Neutrophil (primary cell): ENCODE data around the gene EHD3.

ENCODE experiments used
- H3K27ac ChIP-seq: fragments of 200-600 bp; sonication (generic); 2 replicates; pipeline ENCODE4 v1.5.1; 2016; ENCODE audit warnings: mild to moderate bottlenecking, moderate library complexity
- H3K27me3 ChIP-seq: fragments of 200-600 bp; sonication (generic); 2 replicates; pipeline ENCODE4 v1.6.0; 2016; ENCODE audit warnings: mild to moderate bottlenecking
- H3K36me3 ChIP-seq: fragments of 200-600 bp; sonication (generic); 2 replicates; pipeline ENCODE4 v1.5.1; 2017
- H3K4me1 ChIP-seq, 2 experiments: fragments of 200-600 bp in 1 of 2; sonication (generic) in 1 of 2; 1 replicate in 1 of 2; 2 replicates in 1 of 2; pipeline versions ENCODE4 v1.5.1 to v1.6.1; 2013 to 2016; ENCODE audit warnings: low read depth in 1 of 2, low read length in 1 of 2, mild to moderate bottlenecking in 1 of 2, moderate library complexity in 1 of 2; ENCODE audit not compliant: control insufficient read depth in 1 of 2, insufficient read depth in 1 of 2
- H3K4me3 ChIP-seq, 2 experiments: fragments of 200-600 bp in 1 of 2; sonication (generic) in 1 of 2; 1 replicate in 1 of 2; 2 replicates in 1 of 2; pipeline ENCODE4 v1.5.1; 2013 to 2016; ENCODE audit warnings: low read depth in 1 of 2, low read length in 1 of 2, mild to moderate bottlenecking in 1 of 2, moderate library complexity in 1 of 2
- H3K9me3 ChIP-seq: fragments of 200-600 bp; sonication (generic); 2 replicates; pipeline ENCODE4 v1.5.1; 2016
- CTCF ChIP-seq: fragments of 200-600 bp; sonication (generic); IDR thresholded peaks from 2 replicates; pipeline ENCODE4 v1.5.1; 2016; ENCODE audit warnings: antibody characterized with exemption

EHD3 gene

GRCh38 chr2:31212659-31213600 is 21.0 kb upstream of the EHD3 start:
- Histone ChIP-seq H3K27ac (no peak overlapping the region), H3K36me3 (no peaks in the 10 kb centered on the region), H3K4me3 (no peak overlapping the region), H3K4me1 (no peaks in the 10 kb centered on the region), H3K27me3 (no peaks in the 10 kb centered on the region), H3K9me3 (no peaks in the 10 kb centered on the region)
- TF ChIP-seq CTCF, result no peak

- no peak for TF ChIP-seq CTCF
- H3K4me3 ChIP-seq, result no peak overlapping the region
- no peaks in the 10 kb centered on the region for H3K27me3 ChIP-seq
- H3K36me3 ChIP-seq, result no peaks in the 10 kb centered on the region
- no peaks in the 10 kb centered on the region for H3K9me3 ChIP-seq
- no peaks in the 10 kb centered on the region for H3K4me1 ChIP-seq
- H3K27ac ChIP-seq, result no peak overlapping the region
Measured at GRCh38 chr2:31213601-31214443, 20.1 kb upstream of the EHD3 start.

GRCh38 chr2:31214444-31214915 is 19.5 kb upstream of the EHD3 start:
- peaks cover 0 to 6% of the 10 kb centered on the region in 2 experiments for H3K4me1 ChIP-seq
- H3K27ac ChIP-seq, result no peak overlapping the region
- no peaks in the 10 kb centered on the region for H3K27me3 ChIP-seq

GRCh38 chr2:31216734-31217133 is 17.2 kb upstream of the EHD3 start:
- Histone ChIP-seq H3K36me3 (no peaks in the 10 kb centered on the region), H3K4me1 (peaks cover 7 to 14% of the 10 kb centered on the region in 2 experiments), H3K9me3 (no peaks in the 10 kb centered on the region), H3K27me3 (no peaks in the 10 kb centered on the region), H3K27ac (no peak overlapping the region), H3K4me3 (no peak overlapping the region)
- no peak for TF ChIP-seq CTCF

More at GRCh38 chr2:31214444-31214915, 19.5 kb upstream of the EHD3 start:
- Histone ChIP-seq H3K4me3 (no peak overlapping the region), H3K36me3 (no peaks in the 10 kb centered on the region), H3K9me3 (no peaks in the 10 kb centered on the region)
- no peak for TF ChIP-seq CTCF

- Histone ChIP-seq H3K4me3 (no peak within 1 kb of the TSS), H3K9me3 (no peaks in the 10 kb centered on the region), H3K27me3 (no peaks in the 10 kb centered on the region), H3K4me1 (peaks cover 10 to 18% of the 10 kb centered on the region in 2 experiments), H3K27ac (no peak within 1 kb of the TSS), H3K36me3 (no peaks in the 10 kb centered on the region)
- TF ChIP-seq CTCF, result no peak
Measured at GRCh38 chr2:31217465-31218200, 16.3 kb upstream of the EHD3 start, which contains the start of gene CAPN14. CAPN14 (minus strand) TSS chr2:31217515; CDS start chr2:31205447, 12,068 bp downstream.
